ENCODE data around the gene TMEM198. TPM values are rescaled to one million over a fixed set of nuclear protein-coding genes. Genes with fewer than 3 reads are reported as not detected.

TMEM198 gene
- total RNA-seq, 2 experiments from 2014 or later = 2.5 to 6.6 TPM

GRCh38 chr2:219495531-219496122 lies 48.2 kb upstream of the TMEM198 start:
- ChIA-PET POLR2A (interaction anchor here (0.6 kb wide), 1 partner anchor 42 kb away, joined by 3 read pairs; no protein-coding TSS in a partner anchor), CTCF (ENCODE audit: unreplicated experiment) (interaction anchor here (0.7 to 1.3 kb wide), 6 partner anchors 9 to 108 kb away, joined by 3 to 23 read pairs (median 4); partner anchors contain the start of gene DNPEP)
- no TSS peak for BruUV-seq (replicated peaks)

GRCh38 chr2:219496247-219496824 lies 47.5 kb upstream of the TMEM198 start:
- Histone ChIP-seq H3K79me2 (ENCODE audit: insufficient read depth, low read depth, low read length) (no peaks in the 10 kb centered on the region), H4K20me1 (ENCODE audit: insufficient read depth, low read length) (no peaks in the 10 kb centered on the region), H3K4me2 (ENCODE audit: low read length) (no peak overlapping the region), H3K4me3 (ENCODE audit: low read depth, low read length, poor library complexity, severe bottlenecking) (no peak overlapping the region), H3K9me3 (ENCODE audit: low read length) (no peaks in the 10 kb centered on the region), H3K9me2 (ENCODE audit: insufficient read depth, low read length) (no peaks in the 10 kb centered on the region), H3K4me1 (ENCODE audit: insufficient read depth, low read length, poor library complexity, severe bottlenecking) (peaks cover 23% of the 10 kb centered on the region), H2AFZ (ENCODE audit: low read length) (no peak overlapping the region), H3K27ac (ENCODE audit: low read depth, low read length, poor library complexity, severe bottlenecking) (no peak overlapping the region), H3K36me3 (ENCODE audit: insufficient read depth, low read length) (no peaks in the 10 kb centered on the region)
- BruUV-seq (replicated peaks) = no TSS peak
- POLR2A ChIA-PET = interaction anchor here (0.6 kb wide), 1 partner anchor 42 kb away, joined by 3 read pairs; no protein-coding TSS in a partner anchor
- intact Hi-C loops (cut with micrococcal nuclease; ENCODE audit: unreplicated experiment) = no loop called here
- DNase-seq (ENCODE audit: low spot score) = no peak
- TF ChIP-seq, protein P1, sequence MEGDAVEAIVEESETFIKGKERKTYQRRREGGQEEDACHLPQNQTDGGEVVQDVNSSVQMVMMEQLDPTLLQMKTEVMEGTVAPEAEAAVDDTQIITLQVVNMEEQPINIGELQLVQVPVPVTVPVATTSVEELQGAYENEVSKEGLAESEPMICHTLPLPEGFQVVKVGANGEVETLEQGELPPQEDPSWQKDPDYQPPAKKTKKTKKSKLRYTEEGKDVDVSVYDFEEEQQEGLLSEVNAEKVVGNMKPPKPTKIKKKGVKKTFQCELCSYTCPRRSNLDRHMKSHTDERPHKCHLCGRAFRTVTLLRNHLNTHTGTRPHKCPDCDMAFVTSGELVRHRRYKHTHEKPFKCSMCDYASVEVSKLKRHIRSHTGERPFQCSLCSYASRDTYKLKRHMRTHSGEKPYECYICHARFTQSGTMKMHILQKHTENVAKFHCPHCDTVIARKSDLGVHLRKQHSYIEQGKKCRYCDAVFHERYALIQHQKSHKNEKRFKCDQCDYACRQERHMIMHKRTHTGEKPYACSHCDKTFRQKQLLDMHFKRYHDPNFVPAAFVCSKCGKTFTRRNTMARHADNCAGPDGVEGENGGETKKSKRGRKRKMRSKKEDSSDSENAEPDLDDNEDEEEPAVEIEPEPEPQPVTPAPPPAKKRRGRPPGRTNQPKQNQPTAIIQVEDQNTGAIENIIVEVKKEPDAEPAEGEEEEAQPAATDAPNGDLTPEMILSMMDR (conservative IDR thresholded peaks at IDR 0.05; ENCODE audit: low read length) = no peak
- TF ChIP-seq EZH2phosphoT487 (IDR thresholded peaks at IDR 0.05; ENCODE audit: borderline replicate concordance, low read depth, low read length) = no peak
- CTCF ChIA-PET (ENCODE audit: unreplicated experiment) = interaction anchor here (0.5 to 1.3 kb wide), 5 partner anchors 18 to 68 kb away, joined by 3 to 23 read pairs (median 3); no protein-coding TSS in a partner anchor

More at GRCh38 chr2:219495531-219496122, 48.2 kb upstream of the TMEM198 start:
- intact Hi-C loops (cut with micrococcal nuclease; ENCODE audit: unreplicated experiment) = loop anchor here (1.0 kb wide), 2 partner anchors 35 to 48 kb away; partner anchors contain the start of gene CHPF
- H3K79me2 ChIP-seq (ENCODE audit: insufficient read depth, low read depth, low read length) = no peaks in the 10 kb centered on the region
- H3K9me2 ChIP-seq (ENCODE audit: insufficient read depth, low read length) = no peaks in the 10 kb centered on the region
- peak overlapping the region; percentile 30 for H3K4me2 ChIP-seq (ENCODE audit: low read length)
- no peak overlapping the region for H3K27ac ChIP-seq (ENCODE audit: low read depth, low read length, poor library complexity, severe bottlenecking)
- H3K9me3 ChIP-seq (ENCODE audit: low read length) = no peaks in the 10 kb centered on the region
- no peaks in the 10 kb centered on the region for H3K36me3 ChIP-seq (ENCODE audit: insufficient read depth, low read length)
- no peaks in the 10 kb centered on the region for H4K20me1 ChIP-seq (ENCODE audit: insufficient read depth, low read length)
- H3K4me3 ChIP-seq (ENCODE audit: low read depth, low read length, poor library complexity, severe bottlenecking) = no peak overlapping the region
- peak; percentile 83 for DNase-seq (ENCODE audit: low spot score)
- TF ChIP-seq, protein P1 (conservative IDR thresholded peaks at IDR 0.05; ENCODE audit: low read length) = peak; percentile 83
- no peak for TF ChIP-seq EZH2phosphoT487 (IDR thresholded peaks at IDR 0.05; ENCODE audit: borderline replicate concordance, low read depth, low read length)
- peak overlapping the region; percentile 67 for H2AFZ ChIP-seq (ENCODE audit: low read length)
- peaks cover 23% of the 10 kb centered on the region for H3K4me1 ChIP-seq (ENCODE audit: insufficient read depth, low read length, poor library complexity, severe bottlenecking)
